Measurements from ENCODE around the gene TIAL1.
"Not testable (repeated sequence)": the region's sequence is repeated elsewhere in the genome, so short reads cannot be mapped to it uniquely, and the experiment has no call there.

TIAL1 gene

GRCh38 chr10:119546009-119546408 lies 50.8 kb downstream of the TIAL1 start:
- DNase-seq, result no peak

GRCh38 chr10:119545310-119545709 lies 51.5 kb downstream of the TIAL1 start:
- DNase-seq, result no peak

- no peak for DNase-seq
Observed at GRCh38 chr10:119543814-119544642, 52.7 kb downstream of the TIAL1 start.

GRCh38 chr10:119542988-119543813 lies 53.6 kb downstream of the TIAL1 start:
- peak; percentile 62 for DNase-seq

- peak; percentile 88 for DNase-seq
Observed at GRCh38 chr10:119542357-119542987, 54.3 kb downstream of the TIAL1 start, which contains the start of gene RGS10. Gene RGS10 (minus strand): TSS chr10:119542719. CDS start chr10:119542638, 81 bp downstream.

- DNase-seq, result peak; percentile 75
Observed at GRCh38 chr10:119541459-119542356, 55.1 kb downstream of the TIAL1 start.

- no peak for DNase-seq
Observed at GRCh38 chr10:119541046-119541445, 55.7 kb downstream of the TIAL1 start.

- no peak for DNase-seq
Observed at GRCh38 chr10:119540038-119540437, 56.7 kb downstream of the TIAL1 start.

GRCh38 chr10:119539359-119539825 lies 57.4 kb downstream of the TIAL1 start:
- DNase-seq, result no peak

GRCh38 chr10:119538632-119539358 lies 58.0 kb downstream of the TIAL1 start:
- no peak for DNase-seq

GRCh38 chr10:119537953-119538630 lies 58.7 kb downstream of the TIAL1 start:
- DNase-seq, result no peak

- DNase-seq, result no peak
Observed at GRCh38 chr10:119536508-119537025, 60.2 kb downstream of the TIAL1 start.

- no peak for DNase-seq
Observed at GRCh38 chr10:119535837-119536507, 60.8 kb downstream of the TIAL1 start.

GRCh38 chr10:119535305-119535704 lies 61.5 kb downstream of the TIAL1 start:
- no peak for DNase-seq

GRCh38 chr10:119533473-119533872 lies 63.3 kb downstream of the TIAL1 start:
- DNase-seq, result no peak

GRCh38 chr10:119532791-119533190 lies 64.0 kb downstream of the TIAL1 start:
- not testable (repeated sequence) for DNase-seq

GRCh38 chr10:119532251-119532650 lies 64.5 kb downstream of the TIAL1 start:
- not testable (repeated sequence) for DNase-seq

GRCh38 chr10:119531067-119531466 lies 65.7 kb downstream of the TIAL1 start:
- DNase-seq, result no peak

- DNase-seq, result not testable (repeated sequence)
Observed at GRCh38 chr10:119528663-119529237, 68.0 kb downstream of the TIAL1 start.

Measured in stimulated activated CD4-positive, alpha-beta T cell treated with anti-CD3 and anti-CD28 coated beads, Interleukin-12 subunit alpha, Interleukin-12 subunit beta, amount 100 ng/mL, for 4 hours (primary cell).